GM18909 (cell line): ENCODE measurements around the gene MTNR1B.

ENCODE experiments used
- ATAC-seq: cut with Tn5 transposase; IDR thresholded peaks from one replicate; pipeline ENCODE4 v1.9.1; 2021; ENCODE audit warnings: mild to moderate bottlenecking; ENCODE audit not compliant: unreplicated experiment, poor library complexity

Gene MTNR1B

GRCh38 chr11:93028960-93029522 lies 59.6 kb downstream of the MTNR1B start:
- no peak for ATAC-seq

- ATAC-seq = no peak
These were observed 61.9 kb downstream of the MTNR1B start for GRCh38 chr11:93031386-93031785.
